Lung microvascular endothelial cell (primary cell): ENCODE data around the gene PTPRG. TPM values are rescaled to one million over a fixed set of nuclear protein-coding genes. Genes with fewer than 3 reads are reported as not detected.
"Not testable (repeated sequence)": the region's sequence is repeated elsewhere in the genome, so short reads cannot be mapped to it uniquely, and the experiment has no call there.

ENCODE experiments used
- DNase-seq, 2 donors: peaks; one replicate each; pipeline versions ENCODE4 v3.0.0 to v3.0.0-alpha.2; 2010; ENCODE audit warnings: low read depth in 2 of 2
- total RNA-seq: library from RNA; depleted of rRNA; stranded (reverse); fragments of >200 nt; gene quantifications from 2 replicates; pipeline ENCODE4 v1.2.1, GENCODE V29; 2014

The PTPRG gene
- total RNA-seq, 1 donor from 2014 or later = 5.8 TPM

- no peak for DNase-seq
Observed at GRCh38 chr3:61790411-61790810, 229.0 kb downstream of the PTPRG start.

DNA sequence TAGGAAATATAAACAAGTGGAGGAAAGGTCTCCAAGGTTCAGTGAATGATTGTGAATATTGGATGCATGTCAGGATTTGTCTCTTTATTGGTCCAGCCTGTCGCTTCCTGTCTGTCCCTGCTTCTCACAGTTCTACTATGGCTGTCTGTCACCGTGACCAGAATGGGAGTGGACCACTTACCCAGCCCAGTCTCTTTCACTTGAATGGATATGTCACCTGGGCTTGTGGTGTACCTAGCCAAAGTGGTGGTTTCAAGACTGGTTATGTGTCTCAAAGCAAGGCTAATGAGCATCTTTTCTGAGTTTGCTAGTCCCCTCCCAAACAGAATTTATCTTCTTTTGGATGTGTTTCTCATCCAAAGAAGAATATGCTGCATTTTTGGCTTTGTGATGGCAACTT is 231.7 kb downstream of the PTPRG start:
- DNase-seq = no peak

- DNase-seq = no peak
Observed at GRCh38 chr3:61793521-61793920, 232.2 kb downstream of the PTPRG start.

DNA sequence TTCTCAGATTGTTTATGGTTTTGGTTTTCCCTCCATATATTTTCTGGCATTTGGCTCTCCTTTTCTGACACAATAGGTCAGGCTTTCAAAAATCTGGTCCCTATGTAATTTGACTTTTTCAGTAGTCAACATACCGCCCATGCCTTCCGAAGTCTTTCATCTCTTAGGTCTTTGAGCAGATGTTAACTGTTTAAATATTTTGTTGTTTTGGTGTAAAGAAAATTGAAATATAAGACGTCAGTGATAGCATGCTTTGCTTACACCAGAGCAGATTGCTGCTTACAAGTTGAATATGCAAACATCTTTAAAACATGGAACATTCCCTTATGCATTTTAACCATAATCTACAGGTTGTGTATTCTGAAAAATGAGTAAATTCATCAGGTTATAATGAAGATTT is 233.0 kb downstream of the PTPRG start:
- no peak for DNase-seq

DNA sequence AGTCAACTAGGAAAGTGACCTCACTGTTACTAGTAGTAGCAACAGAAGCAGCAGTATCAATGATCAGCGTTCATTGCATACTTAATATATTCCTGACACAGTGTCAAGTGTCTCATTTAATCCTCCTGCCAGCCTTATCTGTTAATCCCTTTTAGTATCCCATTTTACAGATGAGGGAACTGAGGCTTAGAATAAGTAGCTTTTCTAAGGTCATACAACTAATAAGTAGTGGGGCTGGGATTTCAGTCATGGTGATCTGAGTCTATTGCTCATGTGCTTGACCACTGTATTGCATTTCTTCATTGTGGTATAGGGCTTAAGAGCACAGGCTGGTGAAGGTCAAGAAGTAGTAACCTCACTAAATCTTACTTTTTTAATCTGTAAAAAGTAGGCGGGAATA is 233.6 kb downstream of the PTPRG start:
- DNase-seq = no peak

DNA sequence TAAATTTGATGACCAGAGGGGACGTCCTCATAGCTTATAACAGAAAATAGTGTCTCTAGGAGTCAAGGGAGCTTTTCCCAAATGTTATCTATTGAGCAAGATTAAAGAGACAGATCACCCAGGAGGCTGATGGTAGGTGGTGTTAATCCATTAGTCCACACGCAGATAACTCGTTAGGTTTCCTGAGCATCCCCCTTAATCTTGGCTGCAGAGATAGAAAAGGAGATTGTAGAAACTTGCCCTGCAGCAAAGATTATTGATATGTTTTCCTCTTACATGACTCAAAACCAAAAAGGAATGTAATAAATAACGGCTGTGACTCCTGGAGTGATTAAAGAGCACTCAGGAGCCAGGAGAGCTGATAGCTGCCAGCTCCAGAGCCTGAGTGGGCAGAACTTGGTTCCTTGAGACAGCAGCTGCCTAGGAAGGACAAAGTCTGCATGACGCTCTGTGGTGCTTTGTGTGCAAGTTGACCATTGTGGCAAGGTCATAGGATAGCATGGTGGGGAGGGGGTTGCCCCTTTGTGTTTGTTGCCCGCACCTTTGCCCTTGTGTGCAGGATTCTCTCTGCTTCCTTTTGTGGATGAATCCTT is 234.8 kb downstream of the PTPRG start:
- no peak for DNase-seq

DNA sequence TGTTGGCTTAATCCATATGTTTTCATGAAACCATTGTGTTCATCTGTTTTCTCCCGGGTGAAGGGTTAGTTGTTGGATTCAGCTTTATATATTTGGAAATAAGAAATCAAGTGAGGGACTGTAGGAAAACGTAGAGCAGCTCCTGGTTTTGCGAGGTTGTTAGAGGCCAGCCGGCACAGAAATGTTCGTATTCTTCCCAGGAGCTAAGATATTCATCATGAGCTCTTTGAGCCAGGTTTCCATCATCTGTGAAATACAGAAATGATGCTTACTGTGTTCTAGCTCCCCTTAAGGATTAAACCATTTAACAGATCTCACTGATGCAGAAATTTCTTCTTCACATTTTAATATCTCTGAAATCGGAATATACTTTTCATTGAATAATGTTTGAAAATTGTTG is 235.5 kb downstream of the PTPRG start:
- no peak for DNase-seq

GRCh38 chr3:61802772-61803171 is 241.4 kb downstream of the PTPRG start:
- peak; percentile 2 to 28 for DNase-seq

GRCh38 chr3:61803983-61804382 is 242.6 kb downstream of the PTPRG start:
- no peak for DNase-seq

DNA sequence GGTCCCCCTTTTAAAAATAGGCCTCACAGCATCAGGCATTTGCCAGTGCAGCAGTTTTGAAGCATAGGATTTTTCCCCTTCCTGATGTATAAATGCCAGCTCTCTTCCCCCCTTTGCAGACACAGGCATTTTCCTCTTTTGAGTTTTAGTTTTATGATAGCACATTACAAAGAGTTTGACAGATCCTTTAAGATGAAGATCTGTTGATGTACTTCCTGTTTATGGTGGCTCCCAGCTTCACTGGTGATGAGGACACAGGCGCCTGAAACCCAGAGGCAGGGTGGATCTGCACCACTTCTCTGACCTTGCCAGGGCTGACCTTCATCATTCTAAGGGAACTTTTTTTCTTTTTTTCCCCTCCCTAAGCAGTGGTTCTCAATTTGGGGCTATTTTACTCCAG is 243.4 kb downstream of the PTPRG start:
- DNase-seq = no peak

GRCh38 chr3:61805510-61806080 is 244.2 kb downstream of the PTPRG start:
- DNase-seq = no peak

DNA sequence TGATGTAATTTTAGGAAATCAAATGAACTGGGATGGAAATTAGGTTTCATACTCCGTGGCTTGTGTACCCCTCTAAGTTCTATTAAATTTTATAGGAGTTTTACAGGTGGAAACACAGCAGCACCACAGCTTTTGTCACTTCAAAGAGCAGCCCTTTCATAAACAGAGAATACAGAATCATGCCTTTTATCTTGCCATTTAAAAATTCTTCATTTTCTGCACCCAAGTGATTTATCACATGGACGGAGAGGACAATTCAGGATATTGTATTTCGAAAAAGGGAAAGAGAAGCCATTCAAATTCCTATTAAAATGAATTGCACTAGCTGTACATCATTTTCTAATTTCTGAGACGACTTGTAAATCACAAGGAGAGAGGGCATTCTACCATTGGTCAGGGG is 245.4 kb downstream of the PTPRG start:
- no peak for DNase-seq

DNA sequence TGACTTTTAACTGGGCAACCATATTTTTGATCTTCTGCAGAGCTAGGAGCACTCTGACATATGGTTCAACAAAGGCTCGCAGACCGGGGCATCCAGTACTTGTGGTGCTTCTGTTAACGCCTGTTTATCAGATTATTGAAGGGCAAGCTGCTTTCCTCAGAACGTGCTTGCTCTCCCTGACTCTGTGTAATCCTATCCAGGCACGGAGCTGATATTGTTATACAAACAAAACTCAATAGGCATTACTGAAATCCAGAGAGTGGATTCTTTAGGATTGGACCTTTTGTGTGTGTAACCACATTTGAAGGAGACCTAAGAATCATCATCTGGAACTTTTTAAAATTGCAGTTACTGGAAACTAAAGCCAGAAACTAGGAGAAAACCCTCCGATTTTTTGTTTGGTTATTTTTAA is 246.5 kb downstream of the PTPRG start:
- DNase-seq = no peak

- DNase-seq = peak in 1 of 2 donors; percentile 23
Observed at GRCh38 chr3:61808526-61808925, 247.2 kb downstream of the PTPRG start.

- DNase-seq = no peak
Observed at GRCh38 chr3:61808999-61809398, 247.6 kb downstream of the PTPRG start.

GRCh38 chr3:61809879-61810278 is 248.5 kb downstream of the PTPRG start:
- DNase-seq = peak in 1 of 2 donors; percentile 44

- no peak for DNase-seq
Observed at GRCh38 chr3:61810953-61811497, 249.7 kb downstream of the PTPRG start.

GRCh38 chr3:61811652-61812051 is 250.3 kb downstream of the PTPRG start:
- no peak for DNase-seq

DNA sequence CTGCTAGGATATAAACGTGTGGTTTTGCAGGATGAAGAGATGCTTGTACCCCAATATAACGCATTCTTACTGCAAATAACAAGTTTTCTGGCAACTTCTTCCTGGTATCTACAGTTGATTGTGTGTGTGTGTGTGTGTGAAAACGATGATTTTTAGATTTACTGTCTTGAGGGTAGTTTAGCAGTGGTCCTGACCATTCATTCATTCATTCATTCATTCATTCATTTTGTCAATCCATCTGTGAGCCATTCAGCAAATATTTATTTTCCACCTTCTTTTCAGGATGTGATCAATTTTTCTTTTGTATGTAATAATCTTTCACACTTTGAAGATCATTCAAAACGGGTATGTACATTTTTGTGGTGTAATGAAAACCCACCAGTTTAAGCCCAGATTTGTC is 250.7 kb downstream of the PTPRG start:
- DNase-seq = no peak

GRCh38 chr3:61812517-61812916 is 251.1 kb downstream of the PTPRG start:
- DNase-seq = no peak

GRCh38 chr3:61813636-61814035 is 252.3 kb downstream of the PTPRG start:
- DNase-seq = no peak

DNA sequence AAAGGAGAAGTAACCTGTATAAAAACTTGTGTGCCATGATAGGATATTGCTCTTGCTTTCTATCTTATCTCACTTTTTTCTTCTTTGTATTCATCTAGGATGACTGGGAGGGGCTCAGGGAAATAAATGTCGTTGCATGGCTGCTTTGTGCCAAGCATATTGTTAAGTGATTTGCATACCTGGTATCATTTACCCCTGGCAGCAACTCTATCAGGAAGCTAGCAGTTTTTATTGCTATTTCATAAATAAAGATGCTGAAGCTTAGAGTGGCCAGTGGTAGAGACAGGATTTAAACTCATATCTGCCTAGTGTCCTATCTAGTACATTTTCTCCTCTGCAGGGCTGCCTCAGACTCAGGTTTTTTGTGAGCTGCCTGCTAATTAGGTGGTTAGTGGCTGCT is 253.3 kb downstream of the PTPRG start:
- DNase-seq = no peak

GRCh38 chr3:61816304-61816703 is 254.9 kb downstream of the PTPRG start:
- DNase-seq = not testable (repeated sequence)
